Liver (tissue), 9 donors: ENCODE measurements around the gene SNX18. TPM values are rescaled to one million over a fixed set of nuclear protein-coding genes. Genes with fewer than 3 reads are reported as not detected.

Experiments
- DNase-seq: peaks from one replicate; pipeline ENCODE4 v3.0.0-alpha.2; 2017; ENCODE audit warnings: low spot score
- H3K27ac ChIP-seq, 2 donors: one replicate each; pipeline ENCODE4 v1.7.0; 2013; ENCODE audit warnings: inconsistent platforms in 2 of 2, low read length in 2 of 2, control low read depth in 1 of 2, low read depth in 1 of 2, mild to moderate bottlenecking in 1 of 2
- H3K27me3 ChIP-seq, 4 donors: one replicate each; pipeline versions ENCODE4 v1.6.1 to v1.7.0; 2013; ENCODE audit warnings: low read length in 3 of 4, inconsistent platforms in 1 of 4, mild to moderate bottlenecking in 1 of 4, moderate library complexity in 1 of 4; ENCODE audit not compliant: control insufficient read depth in 4 of 4, insufficient read depth in 4 of 4
- H3K36me3 ChIP-seq, 4 donors: one replicate each; pipeline versions ENCODE4 v1.6.1 to v1.7.0; 2013; ENCODE audit warnings: low read length in 3 of 4, mild to moderate bottlenecking in 3 of 4, low read depth in 1 of 4, moderate library complexity in 1 of 4; ENCODE audit not compliant: control insufficient read depth in 4 of 4, insufficient read depth in 3 of 4
- H3K4me1 ChIP-seq, 4 donors: one replicate each; pipeline versions ENCODE4 v1.6.1 to v1.7.0; 2013; ENCODE audit warnings: low read length in 3 of 4, mild to moderate bottlenecking in 3 of 4, moderate library complexity in 1 of 4; ENCODE audit not compliant: control insufficient read depth in 4 of 4, insufficient read depth in 4 of 4
- H3K4me3 ChIP-seq, 3 donors: one replicate each; pipeline versions ENCODE4 v1.6.1 to v1.7.0; 2013; ENCODE audit warnings: low read length in 3 of 3, control low read depth in 1 of 3, low read depth in 1 of 3, mild to moderate bottlenecking in 1 of 3
- H3K9ac ChIP-seq, 2 donors: one replicate each; pipeline ENCODE4 v1.7.0; 2013; ENCODE audit warnings: low read length in 2 of 2, mild to moderate bottlenecking in 2 of 2, moderate library complexity in 2 of 2, control low read depth in 1 of 2, low read depth in 1 of 2
- H3K9me3 ChIP-seq, 4 donors: one replicate each; pipeline versions ENCODE4 v1.6.1 to v1.7.0; 2013; ENCODE audit warnings: low read length in 3 of 4; ENCODE audit not compliant: control insufficient read depth in 4 of 4
- EGR1 ChIP-seq, 2 donors: IDR thresholded peaks; 2 replicates each; pipeline ENCODE4 v1.6.1; 2016 to 2018; ENCODE audit warnings: antibody characterized with exemption in 2 of 2, low read depth in 2 of 2
- FOXA1 ChIP-seq: IDR thresholded peaks from 2 replicates; pipeline ENCODE4 v1.6.1; 2016; ENCODE audit warnings: antibody characterized with exemption
- FOXA2 ChIP-seq: IDR thresholded peaks from 2 replicates; pipeline ENCODE4 v1.6.1; 2016; ENCODE audit warnings: antibody characterized with exemption
- GABPA ChIP-seq, 2 donors: IDR thresholded peaks in 1 of 2; conservative IDR thresholded peaks in 1 of 2; 2 replicates each; pipeline ENCODE4 v1.6.1; 2016; ENCODE audit warnings: antibody characterized with exemption in 2 of 2, mild to moderate bottlenecking in 1 of 2, moderate library complexity in 1 of 2
- HNF4A ChIP-seq, 2 donors: conservative IDR thresholded peaks; 2 replicates each; pipeline ENCODE4 v1.6.1; 2016; ENCODE audit warnings: antibody characterized with exemption in 2 of 2, mild to moderate bottlenecking in 2 of 2
- HNF4G ChIP-seq: IDR thresholded peaks from 2 replicates; pipeline ENCODE4 v1.6.1; 2016; ENCODE audit warnings: antibody characterized with exemption
- JUND ChIP-seq, 2 donors: IDR thresholded peaks; 2 replicates each; pipeline ENCODE4 v1.6.1; 2016; ENCODE audit warnings: antibody characterized with exemption in 2 of 2
- NR2F2 ChIP-seq: IDR thresholded peaks from 2 replicates; pipeline ENCODE4 v1.6.1; 2016; ENCODE audit warnings: antibody characterized with exemption
- RAD21 ChIP-seq, 2 donors: IDR thresholded peaks; 2 replicates each; pipeline ENCODE4 v1.6.1; 2016; ENCODE audit warnings: antibody characterized with exemption in 2 of 2, mild to moderate bottlenecking in 2 of 2
- RXRA ChIP-seq, 2 donors: IDR thresholded peaks; 2 replicates each; pipeline ENCODE4 v1.6.1; 2017 to 2018; ENCODE audit warnings: antibody characterized with exemption in 2 of 2, mild to moderate bottlenecking in 1 of 2
- SP1 ChIP-seq: IDR thresholded peaks from 2 replicates; pipeline ENCODE4 v1.6.1; 2018; ENCODE audit warnings: antibody characterized with exemption, mild to moderate bottlenecking
- TAF1 ChIP-seq: conservative IDR thresholded peaks from 2 replicates; pipeline ENCODE4 v1.6.1; 2016; ENCODE audit warnings: antibody characterized with exemption, mild to moderate bottlenecking
- YY1 ChIP-seq: IDR thresholded peaks from 2 replicates; pipeline ENCODE4 v1.6.1; 2016; ENCODE audit warnings: antibody characterized with exemption, mild to moderate bottlenecking
- WGBS: extraction: QIAGEN DNeasy Blood & Tissue Kit; methylation state at CpG from one replicate; pipeline ENCODE4 v1.1.7; 2013; 5-methylcytosine and 5-hydroxymethylcytosine counted together
- polyA plus RNA-seq, 2 donors: library from polyadenylated mRNA; stranded (reverse) in 1 of 2; unstranded in 1 of 2; fragments of 200-250 nt in 1 of 2; fragments of >200 nt in 1 of 2; fragmentation: Nextera tagmentation in 1 of 2; extraction: Ambion mirVana in 1 of 2; gene quantifications; one replicate each; pipeline versions ENCODE4 v1.2.1 to v1.2.3, GENCODE V29; 2013 to 2015
- total RNA-seq, 2 donors: library from RNA; depleted of rRNA; stranded (reverse); fragments of >200 nt; gene quantifications; one replicate each; pipeline ENCODE4 v1.2.3, GENCODE V29; 2014
- TF ChIP-seq, protein P1 (sequence below): IDR thresholded peaks from 2 replicates; pipeline ENCODE4 v1.6.1; 2016; ENCODE audit warnings: antibody characterized with exemption, mild to moderate bottlenecking
- TF ChIP-seq, protein P2 (sequence below): fragments of 150-350 bp; IDR thresholded peaks from 2 replicates; pipeline ENCODE4 v1.5.1; 2017; ENCODE audit warnings: improper control_type of control experiment, low read depth, low read length; ENCODE audit not compliant: missing input control
- TF ChIP-seq, protein P3 (sequence below): IDR thresholded peaks from 2 replicates; pipeline ENCODE4 v1.6.1; 2016; ENCODE audit warnings: antibody characterized with exemption
- TF ChIP-seq, protein P4 (sequence below): IDR thresholded peaks from 2 replicates; pipeline ENCODE4 v1.6.1; 2016; ENCODE audit warnings: antibody characterized with exemption
- TF ChIP-seq, protein P5 (sequence below): IDR thresholded peaks from 2 replicates; pipeline ENCODE4 v1.6.1; 2016; ENCODE audit warnings: antibody characterized with exemption
- donor health status: healthy.
- donor health status: healthy.
- donor health status: healthy.
- donor health status: healthy.
- donor health status: healthy.

The SNX18 gene
- total and polyA plus RNA-seq, 4 donors, result 4.9 to 32.5 (median 12.6) TPM

- no peak for TF ChIP-seq FOXA1
- TF ChIP-seq, protein P1, sequence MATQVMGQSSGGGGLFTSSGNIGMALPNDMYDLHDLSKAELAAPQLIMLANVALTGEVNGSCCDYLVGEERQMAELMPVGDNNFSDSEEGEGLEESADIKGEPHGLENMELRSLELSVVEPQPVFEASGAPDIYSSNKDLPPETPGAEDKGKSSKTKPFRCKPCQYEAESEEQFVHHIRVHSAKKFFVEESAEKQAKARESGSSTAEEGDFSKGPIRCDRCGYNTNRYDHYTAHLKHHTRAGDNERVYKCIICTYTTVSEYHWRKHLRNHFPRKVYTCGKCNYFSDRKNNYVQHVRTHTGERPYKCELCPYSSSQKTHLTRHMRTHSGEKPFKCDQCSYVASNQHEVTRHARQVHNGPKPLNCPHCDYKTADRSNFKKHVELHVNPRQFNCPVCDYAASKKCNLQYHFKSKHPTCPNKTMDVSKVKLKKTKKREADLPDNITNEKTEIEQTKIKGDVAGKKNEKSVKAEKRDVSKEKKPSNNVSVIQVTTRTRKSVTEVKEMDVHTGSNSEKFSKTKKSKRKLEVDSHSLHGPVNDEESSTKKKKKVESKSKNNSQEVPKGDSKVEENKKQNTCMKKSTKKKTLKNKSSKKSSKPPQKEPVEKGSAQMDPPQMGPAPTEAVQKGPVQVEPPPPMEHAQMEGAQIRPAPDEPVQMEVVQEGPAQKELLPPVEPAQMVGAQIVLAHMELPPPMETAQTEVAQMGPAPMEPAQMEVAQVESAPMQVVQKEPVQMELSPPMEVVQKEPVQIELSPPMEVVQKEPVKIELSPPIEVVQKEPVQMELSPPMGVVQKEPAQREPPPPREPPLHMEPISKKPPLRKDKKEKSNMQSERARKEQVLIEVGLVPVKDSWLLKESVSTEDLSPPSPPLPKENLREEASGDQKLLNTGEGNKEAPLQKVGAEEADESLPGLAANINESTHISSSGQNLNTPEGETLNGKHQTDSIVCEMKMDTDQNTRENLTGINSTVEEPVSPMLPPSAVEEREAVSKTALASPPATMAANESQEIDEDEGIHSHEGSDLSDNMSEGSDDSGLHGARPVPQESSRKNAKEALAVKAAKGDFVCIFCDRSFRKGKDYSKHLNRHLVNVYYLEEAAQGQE, result no peak
- TF ChIP-seq NR2F2, result no peak
- Histone ChIP-seq H3K9ac (no peak overlapping the region), H3K36me3 (no peaks in the 10 kb centered on the region), H3K27ac (no peak overlapping the region), H3K9me3 (no peaks in the 10 kb centered on the region), H3K27me3 (no peaks in the 10 kb centered on the region), H3K4me3 (no peak overlapping the region), H3K4me1 (peaks cover 13 to 70% (median 47%) of the 10 kb centered on the region in 4 donors)
- DNase-seq, result no peak
- 88% methylated on average over 5 of the region's 5 CpGs for WGBS
Observed at GRCh38 chr5:54521856-54522479, 4.4 kb downstream of the SNX18 start.

DNA sequence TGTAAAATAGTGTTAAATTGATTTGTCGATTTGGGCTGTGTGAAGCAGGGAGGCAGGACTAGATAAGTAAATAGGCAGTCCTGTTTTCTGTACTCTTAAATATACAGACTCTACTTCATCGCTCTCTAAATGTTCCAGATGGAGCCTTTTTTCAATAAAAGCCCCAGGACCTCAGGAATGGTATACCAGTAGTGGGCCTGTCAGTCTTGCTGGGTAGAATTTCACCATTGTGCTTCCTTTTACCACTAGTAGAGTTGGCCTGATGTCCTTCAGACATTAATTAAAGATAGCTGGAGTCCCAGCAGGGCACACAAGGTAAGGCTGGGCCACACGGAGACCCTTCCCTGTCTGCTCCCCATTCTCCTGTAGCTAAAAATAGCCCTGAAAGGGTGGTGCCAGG lies 6.0 kb downstream of the SNX18 start:
- H3K4me3 ChIP-seq, result no peak overlapping the region
- peak overlapping the region in 1 of 2 donors; percentile 25 for H3K9ac ChIP-seq
- peak overlapping the region in 1 of 2 donors; percentile 44 for H3K27ac ChIP-seq
- WGBS, result 42% methylated on average over 3 of the region's 3 CpGs
- TF ChIP-seq, protein P2, sequence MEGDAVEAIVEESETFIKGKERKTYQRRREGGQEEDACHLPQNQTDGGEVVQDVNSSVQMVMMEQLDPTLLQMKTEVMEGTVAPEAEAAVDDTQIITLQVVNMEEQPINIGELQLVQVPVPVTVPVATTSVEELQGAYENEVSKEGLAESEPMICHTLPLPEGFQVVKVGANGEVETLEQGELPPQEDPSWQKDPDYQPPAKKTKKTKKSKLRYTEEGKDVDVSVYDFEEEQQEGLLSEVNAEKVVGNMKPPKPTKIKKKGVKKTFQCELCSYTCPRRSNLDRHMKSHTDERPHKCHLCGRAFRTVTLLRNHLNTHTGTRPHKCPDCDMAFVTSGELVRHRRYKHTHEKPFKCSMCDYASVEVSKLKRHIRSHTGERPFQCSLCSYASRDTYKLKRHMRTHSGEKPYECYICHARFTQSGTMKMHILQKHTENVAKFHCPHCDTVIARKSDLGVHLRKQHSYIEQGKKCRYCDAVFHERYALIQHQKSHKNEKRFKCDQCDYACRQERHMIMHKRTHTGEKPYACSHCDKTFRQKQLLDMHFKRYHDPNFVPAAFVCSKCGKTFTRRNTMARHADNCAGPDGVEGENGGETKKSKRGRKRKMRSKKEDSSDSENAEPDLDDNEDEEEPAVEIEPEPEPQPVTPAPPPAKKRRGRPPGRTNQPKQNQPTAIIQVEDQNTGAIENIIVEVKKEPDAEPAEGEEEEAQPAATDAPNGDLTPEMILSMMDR, result no peak
- TF ChIP-seq HNF4G (no peak), SP1 (no peak), YY1 (no peak), GABPA (IDR thresholded peaks at IDR 0.05 in 1 of 2, conservative IDR thresholded peaks at IDR 0.05 in 1 of 2) (no peak), RXRA (IDR thresholded peaks at IDR 0.05) (no peak), RAD21 (IDR thresholded peaks at IDR 0.05) (no peak), HNF4A (conservative IDR thresholded peaks at IDR 0.05) (no peak), FOXA2 (no peak), EGR1 (IDR thresholded peaks at IDR 0.05; ENCODE audit: low read depth in 2 of 2) (no peak), TAF1 (no peak), NR2F2 (no peak), JUND (IDR thresholded peaks at IDR 0.05) (no peak), FOXA1 (no peak)
- TF ChIP-seq, protein P3, sequence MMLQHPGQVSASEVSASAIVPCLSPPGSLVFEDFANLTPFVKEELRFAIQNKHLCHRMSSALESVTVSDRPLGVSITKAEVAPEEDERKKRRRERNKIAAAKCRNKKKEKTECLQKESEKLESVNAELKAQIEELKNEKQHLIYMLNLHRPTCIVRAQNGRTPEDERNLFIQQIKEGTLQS, result no peak
- TF ChIP-seq, protein P4, sequence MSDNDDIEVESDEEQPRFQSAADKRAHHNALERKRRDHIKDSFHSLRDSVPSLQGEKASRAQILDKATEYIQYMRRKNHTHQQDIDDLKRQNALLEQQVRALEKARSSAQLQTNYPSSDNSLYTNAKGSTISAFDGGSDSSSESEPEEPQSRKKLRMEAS, result no peak
- TF ChIP-seq, protein P5, sequence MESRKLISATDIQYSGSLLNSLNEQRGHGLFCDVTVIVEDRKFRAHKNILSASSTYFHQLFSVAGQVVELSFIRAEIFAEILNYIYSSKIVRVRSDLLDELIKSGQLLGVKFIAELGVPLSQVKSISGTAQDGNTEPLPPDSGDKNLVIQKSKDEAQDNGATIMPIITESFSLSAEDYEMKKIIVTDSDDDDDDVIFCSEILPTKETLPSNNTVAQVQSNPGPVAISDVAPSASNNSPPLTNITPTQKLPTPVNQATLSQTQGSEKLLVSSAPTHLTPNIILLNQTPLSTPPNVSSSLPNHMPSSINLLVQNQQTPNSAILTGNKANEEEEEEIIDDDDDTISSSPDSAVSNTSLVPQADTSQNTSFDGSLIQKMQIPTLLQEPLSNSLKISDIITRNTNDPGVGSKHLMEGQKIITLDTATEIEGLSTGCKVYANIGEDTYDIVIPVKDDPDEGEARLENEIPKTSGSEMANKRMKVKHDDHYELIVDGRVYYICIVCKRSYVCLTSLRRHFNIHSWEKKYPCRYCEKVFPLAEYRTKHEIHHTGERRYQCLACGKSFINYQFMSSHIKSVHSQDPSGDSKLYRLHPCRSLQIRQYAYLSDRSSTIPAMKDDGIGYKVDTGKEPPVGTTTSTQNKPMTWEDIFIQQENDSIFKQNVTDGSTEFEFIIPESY, result no peak
- TF ChIP-seq, protein P1, result no peak
- DNase-seq, result no peak
- H3K4me1 ChIP-seq, result peaks cover 11 to 75% (median 43%) of the 10 kb centered on the region in 4 donors
- H3K36me3 ChIP-seq, result no peaks in the 10 kb centered on the region
- H3K9me3 ChIP-seq, result no peaks in the 10 kb centered on the region
- H3K27me3 ChIP-seq, result no peaks in the 10 kb centered on the region
